IMR-90 (cell line): ENCODE data around the gene MACC1. TPM values are rescaled to one million over a fixed set of nuclear protein-coding genes. Genes with fewer than 3 reads are reported as not detected.

ENCODE experiments used
- ATAC-seq: fragments of 200-7000 bp; cut with Tn5 transposase; 2 replicates; pipeline ENCODE4 v1.9.1; 2020; ENCODE audit warnings: low read depth, mild to moderate bottlenecking, moderate library complexity
- BruUV-seq: library from RNA; stranded (reverse); fragments of 400-500 nt; replicated peaks from 2 replicates; lab custom pipeline; 2021; lab: Mats Ljungman, UMichigan
- CTCF ChIA-PET: fragments of 300-600 bp; formaldehyde crosslinking; extraction: SDS; loops from one replicate; lab custom pipeline; 2021; ENCODE audit warnings: antibody characterized with exemption; lab: Yijun Ruan, JAX
- POLR2A ChIA-PET: fragments of 300-600 bp; sonication (Branson Sonifier 250); formaldehyde crosslinking; loops from one replicate; lab custom pipeline; 2022; ENCODE audit warnings: antibody characterized with exemption; ENCODE audit not compliant: unreplicated experiment; lab: Charles Lee
- DNase-seq: peaks from one replicate; pipeline ENCODE4 v3.0.0; 2013
- H2AFZ ChIP-seq: replicated peaks from 2 replicates; pipeline ENCODE3; 2013; ENCODE audit warnings: low read length, mild to moderate bottlenecking; ENCODE audit not compliant: poor library complexity
- H2AK5ac ChIP-seq: 2 replicates; pipeline ENCODE4 v1.6.1; 2013; ENCODE audit warnings: low read depth, low read length, inconsistent platforms
- H2AK9ac ChIP-seq: replicated peaks from 2 replicates; pipeline ENCODE3; 2013; ENCODE audit warnings: mild to moderate bottlenecking, low read depth, low read length, moderate library complexity; ENCODE audit not compliant: poor library complexity
- H2BK120ac ChIP-seq: 2 replicates; pipeline ENCODE4 v1.6.1; 2013; ENCODE audit warnings: low read depth, low read length, inconsistent platforms
- H2BK15ac ChIP-seq: 3 replicates; pipeline ENCODE4 v1.6.1; 2013; ENCODE audit warnings: low read depth, low read length, inconsistent platforms
- H2BK20ac ChIP-seq: 2 replicates; pipeline ENCODE4 v1.6.1; 2013; ENCODE audit warnings: low read depth, mild to moderate bottlenecking, inconsistent platforms, low read length, moderate library complexity
- H2BK5ac ChIP-seq: 2 replicates; pipeline ENCODE4 v1.6.1; 2013; ENCODE audit warnings: mild to moderate bottlenecking, low read depth, low read length, inconsistent platforms; ENCODE audit not compliant: poor library complexity, severe bottlenecking
- H3K14ac ChIP-seq: replicated peaks from 2 replicates; pipeline ENCODE4 v1.6.1; 2013; ENCODE audit warnings: low read depth, low read length, inconsistent platforms
- H3K18ac ChIP-seq: 2 replicates; pipeline ENCODE4 v1.6.1; 2013; ENCODE audit warnings: low read depth, low read length, control low read depth
- H3K23ac ChIP-seq: 2 replicates; pipeline ENCODE4 v1.6.1; 2013; ENCODE audit warnings: low read depth, low read length, inconsistent platforms
- H3K27ac ChIP-seq: 2 replicates; pipeline ENCODE4 v1.5.1; 2013; ENCODE audit warnings: mild to moderate bottlenecking, control low read depth, low read length; ENCODE audit not compliant: insufficient read depth
- H3K27me3 ChIP-seq: 2 replicates; pipeline ENCODE4 v1.6.1; 2013; ENCODE audit warnings: low read length; ENCODE audit not compliant: control insufficient read depth, insufficient read depth
- H3K36me3 ChIP-seq: 2 replicates; pipeline ENCODE4 v1.6.1; 2013; ENCODE audit warnings: low read length, mixed read lengths; ENCODE audit not compliant: control insufficient read depth, insufficient read depth
- H3K4ac ChIP-seq: 2 replicates; pipeline ENCODE4 v1.6.1; 2013; ENCODE audit warnings: low read depth, low read length, inconsistent platforms
- H3K4me1 ChIP-seq: 2 replicates; pipeline ENCODE4 v1.6.1; 2013; ENCODE audit warnings: low read length, mixed read lengths; ENCODE audit not compliant: control insufficient read depth, insufficient read depth
- H3K4me2 ChIP-seq: 2 replicates; pipeline ENCODE4 v1.6.1; 2013; ENCODE audit warnings: low read depth, mild to moderate bottlenecking, control low read depth, low read length, moderate library complexity
- H3K4me3 ChIP-seq: 2 replicates; pipeline ENCODE4 v1.5.1; 2013; ENCODE audit warnings: low read depth, mild to moderate bottlenecking, control low read depth, low read length, moderate library complexity; ENCODE audit not compliant: insufficient read depth
- H3K56ac ChIP-seq: 2 replicates; pipeline ENCODE4 v1.6.1; 2013; ENCODE audit warnings: low read length, inconsistent platforms; ENCODE audit not compliant: insufficient read depth; ENCODE audit errors: extremely low read depth
- H3K79me1 ChIP-seq, 2 experiments: 2 replicates each; pipeline ENCODE4 v1.6.1; 2013; ENCODE audit warnings: low read length in 2 of 2, inconsistent platforms in 1 of 2, low read depth in 1 of 2
- H3K9ac ChIP-seq: 2 replicates; pipeline ENCODE4 v1.6.1; 2013; ENCODE audit warnings: low read depth, low read length, control low read depth
- H3K9me1 ChIP-seq: 2 replicates; pipeline ENCODE4 v1.6.1; 2013; ENCODE audit warnings: low read length, inconsistent platforms; ENCODE audit not compliant: insufficient read depth
- H3K9me3 ChIP-seq: 2 replicates; pipeline ENCODE4 v1.6.1; 2013; ENCODE audit warnings: low read length; ENCODE audit not compliant: control insufficient read depth, insufficient read depth
- H4K20me1 ChIP-seq: 2 replicates; pipeline ENCODE4 v1.6.1; 2013; ENCODE audit warnings: low read length, inconsistent platforms; ENCODE audit not compliant: insufficient read depth
- H4K5ac ChIP-seq: 2 replicates; pipeline ENCODE4 v1.6.1; 2013; ENCODE audit warnings: mild to moderate bottlenecking, low read depth, low read length, control low read depth
- H4K8ac ChIP-seq, 2 experiments: 2 replicates each; pipeline ENCODE4 v1.6.1; 2013; ENCODE audit warnings: low read depth in 2 of 2, low read length in 2 of 2, control low read depth in 1 of 2, inconsistent platforms in 1 of 2
- H4K91ac ChIP-seq: 2 replicates; pipeline ENCODE4 v1.6.1; 2013; ENCODE audit warnings: low read depth, low read length, inconsistent platforms; ENCODE audit not compliant: insufficient read depth
- CTCF ChIP-seq: conservative IDR thresholded peaks from 2 replicates; pipeline ENCODE4 v1.5.1; 2012; ENCODE audit warnings: mild to moderate bottlenecking, low read depth, low read length, improper control_type of control experiment
- ELK1 ChIP-seq: fragments of 150-350 bp; IDR thresholded peaks from 2 replicates; pipeline ENCODE4 v1.6.1; 2016; ENCODE audit warnings: low read depth, mild to moderate bottlenecking, low read length, moderate library complexity, borderline replicate concordance
- FOS ChIP-seq: fragments of 150-350 bp; IDR thresholded peaks from 2 replicates; pipeline ENCODE4 v1.6.1; 2016; ENCODE audit warnings: low read depth, low read length
- NFE2L2 ChIP-seq: fragments of 150-350 bp; IDR thresholded peaks from 2 replicates; pipeline ENCODE4 v1.6.1; 2016; ENCODE audit warnings: low read depth, mild to moderate bottlenecking, low read length
- POLR2A ChIP-seq: IDR thresholded peaks from 2 replicates; pipeline ENCODE4 v1.6.1; 2012; ENCODE audit warnings: mild to moderate bottlenecking, low read depth, low read length
- RAD21 ChIP-seq: IDR thresholded peaks from 2 replicates; pipeline ENCODE4 v1.6.1; 2012; ENCODE audit warnings: low read length, improper control_type of control experiment
- SMC3 ChIP-seq: fragments of 150-350 bp; IDR thresholded peaks from 2 replicates; pipeline ENCODE4 v1.6.1; 2016; ENCODE audit warnings: low read depth, mild to moderate bottlenecking, antibody characterized with exemption, low read length, moderate library complexity
- WGBS, 2 experiments: methylation state at CpG; one replicate each; pipeline versions ENCODE4 v1.1.5 to v1.1.7; 2013; ENCODE audit warnings: missing lambda C conversion rate in 2 of 2; ENCODE audit not compliant: insufficient read length in 1 of 2; ENCODE audit errors: extremely low coverage in 2 of 2; 5-methylcytosine and 5-hydroxymethylcytosine counted together
- dilution Hi-C: fragments of 300-500 bp; cut with HindIII; formaldehyde crosslinking; loops from one replicate; pipeline ENCODE4 v1.14.3; 2018; ENCODE audit warnings: low sequenced_read_pairs; ENCODE audit not compliant: unreplicated experiment
- in situ Hi-C: fragments of 300-500 bp; cut with MboI; formaldehyde crosslinking; loops from 3 replicates; pipeline ENCODE4 v1.14.3; 2019; ENCODE audit warnings: low sequenced_read_pairs, inconsistent platforms, mixed read lengths
- intact Hi-C: fragments of 100-400 bp; cut with micrococcal nuclease; formaldehyde crosslinking; loops from 2 replicates; pipeline ENCODE4 v1.10.0; 2022
- polyA plus RNA-seq, 3 experiments: library from polyadenylated mRNA; depleted of rRNA; stranded (reverse); fragments of >200 nt; gene quantifications; 2 replicates each; pipeline ENCODE4 v1.2.3, GENCODE V29; 2012; ENCODE audit warnings: low replicate concordance in 1 of 3
- total RNA-seq: library from RNA; depleted of rRNA; stranded (reverse); fragments of >200 nt; gene quantifications from 2 replicates; pipeline ENCODE4 v1.2.3, GENCODE V29; 2012

MACC1 gene
- total and polyA plus RNA-seq, 2 of the 4 experiments (the other 2 are of a cell fraction) = under 0.01 TPM; not detected in 1

- Histone ChIP-seq H2BK5ac (no peak overlapping the region), H2AK9ac (no peak overlapping the region), H3K4me2 (no peak overlapping the region), H2AK5ac (no peak overlapping the region), H3K4ac (no peak overlapping the region), H3K27ac (no peak overlapping the region), H3K9me3 (peaks cover 4% of the 10 kb centered on the region; the same call in 1 of the 2 replicates), H2BK15ac (no peak overlapping the region), H4K20me1 (no peaks in the 10 kb centered on the region), H3K18ac (no peak overlapping the region), H3K9ac (no peak overlapping the region), H3K23ac (no peak overlapping the region), H4K5ac (no peak overlapping the region), H3K79me1 (no peaks in the 10 kb centered on the region), H4K8ac (no peak overlapping the region), H3K4me3 (no peak overlapping the region), H2AFZ (no peak overlapping the region), H3K4me1 (peaks cover under 1% of the 10 kb centered on the region; the same call in 1 of the 2 replicates), H3K9me1 (no peaks in the 10 kb centered on the region), H3K36me3 (no peaks in the 10 kb centered on the region), H3K56ac (no peak overlapping the region), H2BK20ac (no peak overlapping the region), H4K91ac (no peak overlapping the region), H3K27me3 (no peaks in the 10 kb centered on the region), H3K14ac (no peak overlapping the region), H2BK120ac (no peak overlapping the region)
- no peak for DNase-seq
- intact Hi-C loops (no loop called here), dilution Hi-C loops (no loop called here), in situ Hi-C loops (no loop called here)
- BruUV-seq = no TSS peak
- TF ChIP-seq RAD21 = no peak
- TF ChIP-seq NFE2L2 = no peak
- no peak for TF ChIP-seq ELK1
- TF ChIP-seq CTCF = no peak
- no peak for TF ChIP-seq SMC3
- TF ChIP-seq FOS = no peak
- no peak for TF ChIP-seq POLR2A
- CTCF ChIA-PET = no interaction called here
- no peak for ATAC-seq
- POLR2A ChIA-PET = no interaction called here
- no CpG with 5 or more reads among the region's 5 CpGs for WGBS, 2 experiments
Measured at GRCh38 chr7:20185988-20186387, 31.2 kb downstream of the MACC1 start.
